ENCODE measurements around the gene CPEB1. TPM values are rescaled to one million over a fixed set of nuclear protein-coding genes. Genes with fewer than 3 reads are reported as not detected.

Gene CPEB1
- total RNA-seq, 6 experiments from 2014 or later: not detected

- H3K36me3 ChIP-seq: no peaks in the 10 kb centered on the region
- no peak overlapping the region for H3K27ac ChIP-seq
- H3K27me3 ChIP-seq: peaks cover 0 to 24% of the 10 kb centered on the region in 2 donors
- intact Hi-C loops (cut with DNase I): no loop called here
- no peak for ATAC-seq
- H3K9me3 ChIP-seq: no peaks in the 10 kb centered on the region
- 43% methylated on average over 3 of the region's 3 CpGs for WGBS (ENCODE audit: insufficient coverage, low coverage, low lambda C conversion rate, missing lambda C conversion rate)
- TF ChIP-seq CTCF (IDR thresholded peaks at IDR 0.05) (no peak), POLR2A (IDR thresholded peaks at IDR 0.05) (no peak)
- H3K4me3 ChIP-seq: no peak overlapping the region
- DNase-seq: no peak
- H3K4me1 ChIP-seq: peaks cover 0 to 16% (median 3%) of the 10 kb centered on the region in 4 donors
Observed at GRCh38 chr15:82643992-82644391, 3.2 kb downstream of the CPEB1 start.

GRCh38 chr15:82642656-82643055 is 4.5 kb downstream of the CPEB1 start:
- 39% methylated on average over 3 of the region's 3 CpGs for WGBS (ENCODE audit: insufficient coverage, low coverage, low lambda C conversion rate, missing lambda C conversion rate)
- no peak for TF ChIP-seq POLR2A (IDR thresholded peaks at IDR 0.05)
- no peak for TF ChIP-seq CTCF (IDR thresholded peaks at IDR 0.05)
- H3K27me3 ChIP-seq: peaks cover 0 to 17% of the 10 kb centered on the region in 2 donors
- DNase-seq (no peak), ATAC-seq (no peak)
- peaks cover 0 to 12% (median 3%) of the 10 kb centered on the region in 4 donors for H3K4me1 ChIP-seq
- intact Hi-C loops (cut with DNase I): no loop called here
- H3K4me3 ChIP-seq: no peak overlapping the region
- no peak overlapping the region for H3K27ac ChIP-seq
- no peaks in the 10 kb centered on the region for H3K9me3 ChIP-seq
- no peaks in the 10 kb centered on the region for H3K36me3 ChIP-seq

GRCh38 chr15:82641129-82641798 is 5.9 kb downstream of the CPEB1 start:
- H3K36me3 ChIP-seq: no peaks in the 10 kb centered on the region
- H3K4me1 ChIP-seq: peaks cover 0 to under 1% (median 0%) of the 10 kb centered on the region in 4 donors
- no peak overlapping the region for H3K4me3 ChIP-seq
- H3K9me3 ChIP-seq: no peaks in the 10 kb centered on the region
- H3K27me3 ChIP-seq: peaks cover 0 to 3% of the 10 kb centered on the region in 2 donors
- H3K27ac ChIP-seq: no peak overlapping the region
- TF ChIP-seq CTCF (IDR thresholded peaks at IDR 0.05) (no peak), POLR2A (IDR thresholded peaks at IDR 0.05) (no peak)
- 17% methylated on average over 2 of the region's 2 CpGs for whole genome bisulfite sequencing (ENCODE audit: insufficient coverage, low coverage, low lambda C conversion rate, missing lambda C conversion rate)
- ATAC-seq (no peak), DNase-seq (no peak)
- intact Hi-C loops (cut with DNase I): no loop called here

- H3K36me3 ChIP-seq: no peaks in the 10 kb centered on the region
- ATAC-seq: no peak
- no peak for TF ChIP-seq CTCF (IDR thresholded peaks at IDR 0.05)
- no peak for TF ChIP-seq POLR2A (IDR thresholded peaks at IDR 0.05)
- no peaks in the 10 kb centered on the region for H3K4me1 ChIP-seq
- H3K27ac ChIP-seq: no peak overlapping the region
- 41% methylated on average over 3 of the region's 3 CpGs for WGBS (ENCODE audit: insufficient coverage, low coverage, low lambda C conversion rate, missing lambda C conversion rate)
- intact Hi-C loops (cut with DNase I): no loop called here
- H3K4me3 ChIP-seq: no peak overlapping the region
- H3K27me3 ChIP-seq: no peaks in the 10 kb centered on the region
- no peaks in the 10 kb centered on the region for H3K9me3 ChIP-seq
- no peak for DNase-seq
Observed at GRCh38 chr15:82640672-82641071, 6.5 kb downstream of the CPEB1 start.
